K562 (cell line): ENCODE data around the gene AGAP1. TPM values are rescaled to one million over a fixed set of nuclear protein-coding genes. Genes with fewer than 3 reads are reported as not detected.
A peak's percentile ranks its signal among the peaks of the same experiment; 100 is the strongest.

Source experiments
- ATAC-seq: fragments of 200-7000 bp; cut with Tn5 transposase; 3 replicates; pipeline ENCODE4 v1.9.1; 2020; ENCODE audit warnings: moderate library complexity
- BruUV-seq: library from RNA; stranded (reverse); fragments of 400-500 nt; replicated peaks from 2 replicates; lab custom pipeline; 2021; lab: Mats Ljungman, UMichigan
- CTCF ChIA-PET: fragments of 300-600 bp; formaldehyde crosslinking; extraction: SDS; loops from one replicate; lab custom pipeline; 2021; ENCODE audit warnings: low intra/inter-chr PET ratio; lab: Yijun Ruan, JAX
- POLR2A ChIA-PET: fragments of 300-600, 350-650 bp; sonication (Branson Sonifier 250); formaldehyde crosslinking; extraction: SDS; loops from one replicate; lab custom pipeline; 2021; ENCODE audit warnings: antibody characterized with exemption, inconsistent platforms; lab: Yijun Ruan, JAX
- DNase-seq, 4 experiments: peaks; one replicate each; pipeline versions ENCODE4 v3.0.0 to v3.0.0-alpha.2; 2011 to 2018; ENCODE audit warnings: low spot score in 3 of 4, mixed read lengths in 3 of 4; ENCODE audit errors: extremely low read depth in 1 of 4
- FAIRE-seq: peaks from 2 replicates; lab custom pipeline; 2011; peaks lifted over from hg19 to GRCh38; lab: Jason Lieb, UNC
- H2AFZ ChIP-seq: 2 replicates; pipeline ENCODE4 v1.6.0; 2011; ENCODE audit warnings: low read depth, low read length, control low read depth, inconsistent platforms
- H3K27ac ChIP-seq: fragments of 200-600 bp; 3 replicates; pipeline ENCODE4 v1.8.0; 2011; ENCODE audit warnings: low read depth, mild to moderate bottlenecking, control low read depth, inconsistent platforms, low read length, moderate library complexity, mixed read lengths; ENCODE audit errors: extremely low read depth
- H3K27me3 ChIP-seq, 2 experiments: fragments of 300-600 bp in 1 of 2; 2 replicates in 1 of 2; 3 replicates in 1 of 2; pipeline versions ENCODE4 v1.6.0 to v1.8.0; 2011; ENCODE audit warnings: inconsistent platforms in 2 of 2, low read length in 2 of 2, mild to moderate bottlenecking in 1 of 2, mixed read lengths in 1 of 2, moderate library complexity in 1 of 2; ENCODE audit not compliant: control insufficient read depth in 2 of 2, insufficient read depth in 2 of 2
- H3K36me3 ChIP-seq: fragments of 300-600 bp; 3 replicates; pipeline ENCODE4 v1.8.0; 2011; ENCODE audit warnings: mild to moderate bottlenecking, low read length, inconsistent platforms; ENCODE audit not compliant: control insufficient read depth, insufficient read depth
- H3K4me1 ChIP-seq, 2 experiments: fragments of 200-600 bp in 1 of 2; replicated peaks in 1 of 2; 2 replicates in 1 of 2; 3 replicates in 1 of 2; pipeline versions ENCODE4 v1.5.1 to v1.8.0; 2011; ENCODE audit warnings: inconsistent platforms in 2 of 2, low read length in 2 of 2, mild to moderate bottlenecking in 1 of 2, mixed read lengths in 1 of 2, moderate library complexity in 1 of 2; ENCODE audit not compliant: control insufficient read depth in 2 of 2, insufficient read depth in 2 of 2
- H3K4me2 ChIP-seq: 2 replicates; pipeline ENCODE4 v1.6.1; 2011; ENCODE audit warnings: low read length, control low read depth, inconsistent platforms, mixed read lengths; ENCODE audit not compliant: insufficient read depth
- H3K4me3 ChIP-seq: fragments of 200-600 bp; sonication (generic), shearing (Covaris generic); 2 replicates; pipeline ENCODE4 v1.5.1; 2016; ENCODE audit warnings: control low read depth, inconsistent platforms
- H3K79me2 ChIP-seq: fragments of 200-600 bp; 3 replicates; pipeline ENCODE4 v1.8.0; 2011; ENCODE audit warnings: low read length, inconsistent platforms; ENCODE audit not compliant: control insufficient read depth, insufficient read depth
- H3K9ac ChIP-seq, 2 experiments: 2 replicates each; pipeline versions ENCODE4 v1.6.0 to v1.6.1; 2011; ENCODE audit warnings: low read depth in 2 of 2, low read length in 2 of 2, control low read depth in 1 of 2, inconsistent platforms in 1 of 2, mild to moderate bottlenecking in 1 of 2, mixed read lengths in 1 of 2; ENCODE audit not compliant: insufficient read depth in 1 of 2
- H3K9me1 ChIP-seq: one replicate; pipeline ENCODE4 v1.6.0; 2011; ENCODE audit warnings: inconsistent platforms, mild to moderate bottlenecking, low read length, moderate library complexity; ENCODE audit not compliant: control insufficient read depth, insufficient read depth
- H3K9me3 ChIP-seq: replicated peaks from 2 replicates; pipeline ENCODE4 v1.5.1; 2011; ENCODE audit warnings: low read depth, low read length, inconsistent platforms; ENCODE audit not compliant: control insufficient read depth, insufficient read depth
- H4K20me1 ChIP-seq: replicated peaks from 2 replicates; pipeline ENCODE4 v1.6.1; 2011; ENCODE audit warnings: low read length, inconsistent platforms, mixed read lengths; ENCODE audit not compliant: control insufficient read depth, insufficient read depth
- CBX5 ChIP-seq: IDR thresholded peaks from 2 replicates; pipeline ENCODE4 v1.6.1; 2014; ENCODE audit warnings: low read depth, borderline replicate concordance
- ELF2 ChIP-seq: fragments of 250-450 bp; sonication (Bioruptor Pico); IDR thresholded peaks from 2 replicates; pipeline ENCODE4 v1.5.0; 2021; ENCODE audit warnings: mild to moderate bottlenecking
- KHSRP ChIP-seq: fragments of 450-650 bp; IDR thresholded peaks from 2 replicates; pipeline ENCODE4 v1.6.1; 2017
- NR3C1 ChIP-seq: sonication (generic); formaldehyde crosslinking; IDR thresholded peaks from 2 replicates; pipeline ENCODE4 v1.8.1; 2022; ENCODE audit warnings: missing genetic modification reagents
- SIN3A ChIP-seq, 2 experiments: fragments of 150-350 bp in 1 of 2; IDR thresholded peaks; 2 replicates each; pipeline ENCODE4 v1.6.1; 2011 to 2016; ENCODE audit warnings: borderline replicate concordance in 2 of 2, low read depth in 2 of 2, low read length in 2 of 2, mild to moderate bottlenecking in 2 of 2, moderate library complexity in 2 of 2; ENCODE audit not compliant: control insufficient read depth in 1 of 2
- SMARCA4 ChIP-seq: fragments of 450-650 bp; IDR thresholded peaks from 2 replicates; pipeline ENCODE4 v1.6.1; 2016
- ZNF174 ChIP-seq: fragments of 250-450 bp; sonication (Bioruptor Pico); IDR thresholded peaks from 2 replicates; pipeline ENCODE4 v1.4.0; 2020; ENCODE audit warnings: mild to moderate bottlenecking
- ZNF444 ChIP-seq: fragments of 250-450 bp; sonication (Bioruptor Pico); IDR thresholded peaks from 2 replicates; pipeline ENCODE4 v1.4.0; 2020; ENCODE audit warnings: mild to moderate bottlenecking, moderate library complexity
- ZNF561 ChIP-seq: fragments of 450-650 bp; formaldehyde crosslinking; conservative IDR thresholded peaks from 2 replicates; pipeline ENCODE4 v1.4.0; 2020; ENCODE audit warnings: mild to moderate bottlenecking, moderate library complexity
- ZSCAN29 ChIP-seq: fragments of 450-650 bp; IDR thresholded peaks from 2 replicates; pipeline ENCODE4 v1.6.1; 2017
- whole genome bisulfite sequencing: fragments of 100-300 bp; shearing (Covaris generic); methylation state at CpG from one replicate; pipeline ENCODE4 v1.1.6; 2016; ENCODE audit warnings: low coverage, mixed read lengths; ENCODE audit not compliant: insufficient coverage; ENCODE audit errors: missing lambda C conversion rate; 5-methylcytosine and 5-hydroxymethylcytosine counted together
- in situ Hi-C: fragments of 300-500 bp; cut with MboI; formaldehyde crosslinking; loops from 4 replicates; pipeline ENCODE4 v1.15.0; 2018; ENCODE audit warnings: inconsistent platforms, mixed read lengths
- intact Hi-C: fragments of 100-400 bp; cut with micrococcal nuclease; formaldehyde crosslinking; loops from 2 replicates; pipeline ENCODE4 v1.14.2; 2022
- polyA plus RNA-seq, 8 experiments: library from polyadenylated mRNA; depleted of rRNA in 4 of 8; stranded (reverse) in 5 of 8; unstranded in 3 of 8; fragments of >200 nt; fragmentation: Nextera tagmentation in 2 of 8; fragmentation: Illumina TruSeq in 1 of 8; extraction: Ambion mirVana in 2 of 8; extraction: Trizol in 1 of 8; gene quantifications; 2 replicates each; pipeline versions ENCODE4 v1.2.1 to v1.2.3, GENCODE V29; 2011 to 2014; ENCODE audit warnings: inconsistent platforms in 1 of 8, missing spikeins in 1 of 8
- total RNA-seq, 7 experiments: library from RNA; depleted of rRNA in 6 of 7; stranded (reverse); fragments of >200 nt in 6 of 7; fragmentation: Illumina TruSeq in 2 of 7; extraction: Trizol in 2 of 7; gene quantifications; 2 replicates each; pipeline versions ENCODE4 v1.2.1 to v1.2.3, GENCODE V29; 2011 to 2021; ENCODE audit warnings: low replicate concordance in 1 of 7
- TF ChIP-seq, protein P1 (sequence below): sonication (generic); formaldehyde crosslinking; IDR thresholded peaks from 2 replicates; pipeline ENCODE4 v1.9.0; 2022; ENCODE audit warnings: mild to moderate bottlenecking, missing genetic modification reagents
- TF ChIP-seq, protein P2 (sequence below): sonication (generic); formaldehyde crosslinking; IDR thresholded peaks from 2 replicates; pipeline ENCODE4 v1.5.0; 2020; ENCODE audit warnings: missing genetic modification reagents

AGAP1 gene
- total and polyA plus RNA-seq, 9 of the 15 experiments (the other 6 are each of a cell fraction or from before 2014, with no cell fraction given): 1.3 to 24.0 (median 10.6) TPM

DNA sequence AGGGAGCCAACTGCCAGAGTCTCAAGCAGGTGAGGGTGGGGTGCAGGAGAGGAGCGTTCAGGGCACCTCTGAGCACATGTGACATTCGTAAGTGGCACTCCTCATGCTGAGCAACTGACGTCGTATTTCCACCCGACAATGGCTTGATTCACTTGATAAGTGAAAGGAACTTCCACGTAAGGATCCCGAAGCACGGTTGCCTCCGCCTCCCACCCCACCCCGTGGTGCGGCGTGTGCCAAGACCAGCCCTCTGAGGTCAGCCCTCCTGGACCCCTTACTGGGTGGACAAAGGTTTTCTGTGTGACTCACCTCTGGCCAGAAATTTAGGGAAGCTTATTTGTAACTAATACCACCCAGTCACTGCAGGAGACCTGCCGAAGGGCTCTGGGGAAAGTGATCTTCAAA, 59.9 kb downstream of the AGAP1 start:
- H3K9me1 ChIP-seq: peaks cover 15% of the 10 kb centered on the region
- in situ Hi-C loops: no loop called here
- no peaks in the 10 kb centered on the region for H3K36me3 ChIP-seq
- H2AFZ ChIP-seq: no peak overlapping the region
- no peak for ATAC-seq
- H3K27ac ChIP-seq: no peak overlapping the region
- no peak overlapping the region for H3K4me2 ChIP-seq
- no peak for FAIRE-seq
- peaks cover 75% of the 10 kb centered on the region for H4K20me1 ChIP-seq
- no TSS peak for BruUV-seq
- no peaks in the 10 kb centered on the region for H3K27me3 ChIP-seq
- POLR2A ChIA-PET: interaction anchor here (0.6 kb wide), 1 partner anchor 84 kb away, joined by 3 read pairs; no protein-coding TSS in a partner anchor
- H3K9ac ChIP-seq: peak overlapping the region in 1 of 2 experiments; percentile 74; a peak in 2 of 4 replicates
- no peaks in the 10 kb centered on the region for H3K9me3 ChIP-seq
- CTCF ChIA-PET: no interaction called here
- DNase-seq: peak in 2 of 4 experiments; percentile 17 to 22
- TF ChIP-seq KHSRP: no peak
- TF ChIP-seq ZNF444 (CRISPR knock-in tag): no peak
- TF ChIP-seq, protein P1, sequence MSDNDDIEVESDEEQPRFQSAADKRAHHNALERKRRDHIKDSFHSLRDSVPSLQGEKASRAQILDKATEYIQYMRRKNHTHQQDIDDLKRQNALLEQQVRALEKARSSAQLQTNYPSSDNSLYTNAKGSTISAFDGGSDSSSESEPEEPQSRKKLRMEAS (CRISPR knock-in tag): 0 out of 2 replicates have a peak, but pooled peaks have one; percentile 20
- TF ChIP-seq, protein P2, sequence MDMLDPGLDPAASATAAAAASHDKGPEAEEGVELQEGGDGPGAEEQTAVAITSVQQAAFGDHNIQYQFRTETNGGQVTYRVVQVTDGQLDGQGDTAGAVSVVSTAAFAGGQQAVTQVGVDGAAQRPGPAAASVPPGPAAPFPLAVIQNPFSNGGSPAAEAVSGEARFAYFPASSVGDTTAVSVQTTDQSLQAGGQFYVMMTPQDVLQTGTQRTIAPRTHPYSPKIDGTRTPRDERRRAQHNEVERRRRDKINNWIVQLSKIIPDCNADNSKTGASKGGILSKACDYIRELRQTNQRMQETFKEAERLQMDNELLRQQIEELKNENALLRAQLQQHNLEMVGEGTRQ: no peak
- H3K79me2 ChIP-seq: peaks cover 80% of the 10 kb centered on the region
- H3K4me3 ChIP-seq: no peak overlapping the region
- intact Hi-C loops: no loop called here
- H3K4me1 ChIP-seq: peaks cover 5 to 12% of the 10 kb centered on the region in 2 experiments; a peak in 3 of 5 replicates
- WGBS: 18% methylated on average over 13 of the region's 13 CpGs

DNA sequence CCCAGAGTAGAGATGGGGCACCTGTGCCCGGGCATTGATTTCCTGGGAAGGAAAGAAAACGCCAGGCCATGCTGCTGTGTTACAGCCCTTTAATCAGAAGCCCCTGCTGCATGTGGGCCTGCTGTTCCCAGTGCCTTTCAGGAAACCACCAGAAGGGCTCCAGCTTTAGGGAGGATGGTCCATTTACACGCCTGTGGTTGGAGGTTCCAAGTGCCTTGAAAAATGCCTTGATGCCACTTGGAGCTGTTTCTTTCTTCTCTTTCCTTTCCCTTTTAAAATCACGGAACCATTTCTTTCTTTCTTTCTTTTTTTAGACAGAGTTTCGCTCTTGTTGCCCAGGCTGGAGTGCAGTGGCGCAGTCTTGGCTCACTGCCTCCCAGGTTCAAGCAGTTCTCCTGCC, 60.5 kb downstream of the AGAP1 start:
- Histone ChIP-seq H3K9me1 (peaks cover 15% of the 10 kb centered on the region), H3K9ac (no peak overlapping the region), H4K20me1 (peaks cover 79% of the 10 kb centered on the region)
- BruUV-seq: no TSS peak
- TF ChIP-seq SIN3A (IDR thresholded peaks at IDR 0.05; ENCODE audit: borderline replicate concordance in 2 of 2, control insufficient read depth in 1 of 2, low read depth in 2 of 2, low read length in 2 of 2) (no peak), ZSCAN29 (no peak), ZNF174 (CRISPR knock-in tag) (no peak), ZNF561 (CRISPR knock-in tag) (no peak), CBX5 (no peak), ELF2 (no peak), NR3C1 (CRISPR knock-in tag) (no peak), SMARCA4 (no peak)
- TF ChIP-seq, all 486 proteins: peak for 0
- DNase-seq: no peak
- in situ Hi-C loops (no loop called here), intact Hi-C loops (no loop called here)
- ChIA-PET POLR2A (no interaction called here), CTCF (no interaction called here)
- H3K27ac ChIP-seq: no peak overlapping the region
- no peak for ATAC-seq
- no peaks in the 10 kb centered on the region for H3K36me3 ChIP-seq
- 88% methylated on average over 3 of the region's 6 CpGs for WGBS
- no peaks in the 10 kb centered on the region for H3K27me3 ChIP-seq
- FAIRE-seq: no peak
- H3K4me3 ChIP-seq: no peak overlapping the region
- peaks cover 85% of the 10 kb centered on the region for H3K79me2 ChIP-seq
- no peaks in the 10 kb centered on the region for H3K9me3 ChIP-seq
- peaks cover 5 to 12% of the 10 kb centered on the region in 2 experiments; a peak in 3 of 5 replicates for H3K4me1 ChIP-seq
- H2AFZ ChIP-seq: no peak overlapping the region
- H3K4me2 ChIP-seq: no peak overlapping the region
